AG10803 (cell line): Measurements from ENCODE around the gene RALGPS2.

ENCODE experiments used
- DNase-seq: peaks from one replicate; pipeline ENCODE4 v3.0.0; 2010; ENCODE audit warnings: low read depth
- H3K4me3 ChIP-seq: 2 replicates; pipeline ENCODE4 v1.5.1; 2011; ENCODE audit warnings: mild to moderate bottlenecking, low read length, control low read depth
- CTCF ChIP-seq: conservative IDR thresholded peaks from 2 replicates; pipeline ENCODE4 v1.5.1; 2011; ENCODE audit warnings: mild to moderate bottlenecking, low read length, control low read depth, inconsistent platforms

RALGPS2 gene

GRCh38 chr1:178927003-178927402 is 202.0 kb downstream of the RALGPS2 start:
- TF ChIP-seq CTCF = no peak
- DNase-seq = no peak

GRCh38 chr1:178928041-178928440 is 203.0 kb downstream of the RALGPS2 start:
- DNase-seq = no peak
- no peak overlapping the region for H3K4me3 ChIP-seq
- no peak for TF ChIP-seq CTCF

More at GRCh38 chr1:178927003-178927402, 202.0 kb downstream of the RALGPS2 start:
- no peak overlapping the region for H3K4me3 ChIP-seq

GRCh38 chr1:178928976-178929375 is 203.9 kb downstream of the RALGPS2 start:
- DNase-seq = no peak
- no peak overlapping the region for H3K4me3 ChIP-seq
- no peak for TF ChIP-seq CTCF

- no peak for TF ChIP-seq CTCF
- peak; percentile 83 for DNase-seq
- no peak overlapping the region for H3K4me3 ChIP-seq
Observed at GRCh38 chr1:178931858-178932551, 207.0 kb downstream of the RALGPS2 start.

- no peak overlapping the region for H3K4me3 ChIP-seq
- DNase-seq = no peak
- TF ChIP-seq CTCF = no peak
Observed at GRCh38 chr1:178932552-178932906, 207.5 kb downstream of the RALGPS2 start.

- no peak for DNase-seq
- no peak overlapping the region for H3K4me3 ChIP-seq
- TF ChIP-seq CTCF = no peak
Observed at GRCh38 chr1:178933105-178933561, 208.1 kb downstream of the RALGPS2 start.

- no peak for TF ChIP-seq CTCF
- peak; percentile 38 for DNase-seq
- no peak overlapping the region for H3K4me3 ChIP-seq
Observed at GRCh38 chr1:178933709-178934490, 208.9 kb downstream of the RALGPS2 start.
